Medulla oblongata (tissue), 1 donor: ENCODE results near the gene COX7B.
"Not testable (repeated sequence)": the region's sequence is repeated elsewhere in the genome, so short reads cannot be mapped to it uniquely, and the experiment has no call there.

Experiments
- DNase-seq: peaks from one replicate; pipeline ENCODE4 v3.0.0-alpha.2; 2015; ENCODE audit errors: extremely low spot score

COX7B gene

GRCh38 chrX:77899081-77899828 lies at the start of gene COX7B:
COX7B (plus strand) TSS chrX:77899468; CDS start chrX:77899554, 86 bp downstream.
- peak; percentile 98 for DNase-seq

GRCh38 chrX:77875372-77875771 lies 23.9 kb upstream of the COX7B start:
- DNase-seq, result no peak

- not testable (repeated sequence) for DNase-seq
Measured at GRCh38 chrX:77881418-77881817, 17.9 kb upstream of the COX7B start.

GRCh38 chrX:77892887-77893286 lies 6.4 kb upstream of the COX7B start:
- no peak for DNase-seq

DNA sequence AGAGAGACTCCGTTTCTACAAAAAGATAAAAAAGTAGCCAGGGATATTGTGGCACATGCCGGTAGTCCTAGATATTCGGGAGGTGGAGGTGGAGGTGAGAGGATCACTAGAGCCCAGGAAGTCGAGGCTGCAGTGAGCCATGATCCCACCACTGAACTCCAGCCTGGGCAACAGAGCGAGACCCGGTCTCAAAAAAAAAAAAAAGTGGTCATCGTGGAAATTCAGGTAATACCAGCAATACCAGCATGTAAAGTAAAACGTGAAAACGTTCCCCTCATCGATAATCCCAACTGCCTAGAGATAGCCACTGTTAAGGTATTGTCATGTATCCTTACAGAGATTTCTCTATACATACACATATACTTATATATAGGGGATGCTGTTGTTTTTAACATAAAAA lies 5.6 kb upstream of the COX7B start:
- DNase-seq, result no peak

DNA sequence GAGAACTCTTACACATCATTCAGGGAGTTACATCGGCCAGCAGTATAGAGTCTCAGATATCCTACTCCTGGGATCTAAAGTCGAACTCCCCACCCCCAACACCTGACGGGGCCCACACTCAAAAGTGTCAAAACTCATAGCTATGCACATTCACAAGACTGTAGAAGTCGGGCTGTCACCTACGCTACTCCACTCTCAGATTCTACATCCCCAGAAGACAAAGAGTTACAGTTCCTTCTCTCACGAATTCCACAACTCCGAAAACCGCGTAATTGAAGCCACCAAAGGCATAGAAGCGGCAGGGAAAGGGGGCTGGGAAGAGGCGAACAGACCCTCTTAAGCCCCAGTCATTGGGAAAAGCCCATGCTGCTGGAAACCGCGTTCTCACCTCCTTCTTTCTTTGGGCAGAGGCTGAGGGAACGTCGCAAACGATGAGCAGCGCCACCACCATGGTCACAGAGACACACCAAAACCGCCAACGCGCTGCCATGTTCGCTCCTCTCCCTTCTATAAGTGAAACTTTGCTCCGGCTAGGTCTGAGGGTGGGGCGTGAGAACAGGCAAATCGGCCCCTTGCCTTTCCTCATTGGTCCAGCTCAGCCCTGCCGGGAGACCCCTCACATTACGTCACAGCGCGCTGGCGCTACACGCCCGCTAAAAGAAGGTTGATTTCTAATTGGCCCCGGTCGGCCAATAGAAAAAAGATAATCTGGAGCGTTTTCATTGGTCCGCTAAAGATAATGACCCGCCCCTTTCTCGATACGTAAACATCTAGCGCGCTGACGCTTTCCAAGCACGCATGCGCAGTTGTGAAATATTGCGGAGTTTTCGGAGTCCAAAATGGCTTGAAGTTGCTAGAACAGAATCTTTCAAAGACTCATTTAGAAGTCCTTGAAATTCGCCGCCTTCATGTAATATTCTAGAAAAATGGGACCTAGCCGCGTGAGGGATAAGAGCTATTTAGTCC lies 4.1 kb upstream of the COX7B start, which contains the start of gene MAGT1:
Gene MAGT1 (minus strand): TSS at position 515 of the 966 bp plus-strand sequence. CDS start 25 bp downstream, at position 490.
- peak; percentile 97 for DNase-seq

DNA sequence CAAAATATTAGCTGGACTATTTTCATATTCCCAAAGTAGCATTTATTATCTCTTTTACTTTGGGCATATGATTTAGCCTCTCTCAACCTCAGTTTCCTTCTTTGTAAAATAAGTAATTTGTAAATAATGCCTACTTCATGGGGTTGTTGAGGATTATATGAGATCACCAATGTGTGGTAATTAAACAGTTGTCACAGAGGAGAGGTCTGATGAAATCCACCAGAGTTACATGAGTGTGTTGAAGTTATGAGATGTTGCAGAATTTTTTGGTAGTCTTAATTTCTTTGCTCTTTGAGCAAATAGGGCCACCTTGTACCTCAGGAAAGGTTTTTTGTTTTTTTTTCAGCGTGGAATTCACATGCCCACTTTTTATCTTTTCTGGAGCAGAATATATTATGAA lies 1.4 kb downstream of the COX7B start:
- no peak for DNase-seq

- DNase-seq, result no peak
Measured at GRCh38 chrX:77901506-77901905, 2.2 kb downstream of the COX7B start.

DNA sequence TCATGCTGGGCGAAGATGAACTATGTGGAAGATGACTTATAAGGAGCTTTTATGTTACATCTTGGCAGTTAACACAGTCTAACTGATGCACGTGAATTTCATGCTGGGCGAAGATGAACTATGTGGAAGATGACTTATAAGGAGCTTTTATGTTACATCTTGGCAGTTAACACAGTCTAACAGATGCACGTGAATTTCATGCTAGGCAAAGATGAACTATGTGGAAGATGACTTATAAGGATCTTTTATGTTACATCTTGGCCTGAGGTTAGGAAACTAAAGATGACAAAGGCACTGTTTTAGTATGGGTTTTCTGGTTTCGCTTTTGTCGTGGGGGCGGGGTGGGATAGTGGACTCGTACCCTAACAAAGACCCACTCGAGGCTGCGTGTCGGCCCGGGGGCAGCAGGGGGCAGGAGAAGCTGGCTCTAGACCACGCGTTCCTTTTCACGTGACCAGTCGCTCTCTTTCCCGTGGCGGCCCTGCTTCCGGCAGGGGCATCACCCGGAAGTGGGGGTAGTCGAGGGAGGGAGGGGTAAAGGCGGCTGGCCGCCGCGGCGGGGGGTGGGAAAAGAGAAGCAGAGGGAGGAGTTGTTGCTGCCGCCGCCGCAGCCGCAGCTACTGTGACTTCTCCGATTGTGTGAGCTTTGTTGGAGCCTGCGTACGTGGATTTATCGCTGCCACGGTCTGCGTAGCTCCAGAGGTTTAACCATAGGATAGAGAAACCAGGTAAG lies 11.0 kb downstream of the COX7B start, which contains the start of gene ATP7A:
Gene ATP7A (plus strand): TSS at position 586 of the 733 bp plus-strand sequence. CDS start 60,949 bp downstream, outside the sequence.
- DNase-seq, result peak; percentile 90

GRCh38 chrX:77917294-77917933 lies 18.1 kb downstream of the COX7B start:
- no peak for DNase-seq

DNA sequence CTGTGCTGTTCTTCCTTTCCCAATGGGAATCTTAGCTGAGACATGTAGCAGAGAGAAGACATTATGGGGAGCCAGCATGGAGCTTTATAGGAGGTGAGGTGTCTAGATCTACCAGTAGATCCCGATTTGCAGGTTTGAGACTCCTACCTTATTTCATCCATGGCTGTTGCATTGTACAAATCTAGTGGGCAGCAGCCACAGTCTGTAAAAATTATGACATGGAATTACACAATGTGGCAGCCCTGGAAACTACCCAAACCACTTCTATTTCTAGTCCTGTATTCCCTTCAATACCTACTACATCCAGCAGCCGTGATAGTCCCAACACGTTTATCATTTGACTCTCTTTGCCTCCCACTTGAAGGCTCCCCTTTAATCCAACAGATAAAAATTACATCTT lies 19.3 kb downstream of the COX7B start:
- no peak for DNase-seq

GRCh38 chrX:77919370-77919769 lies 20.1 kb downstream of the COX7B start:
- not testable (repeated sequence) for DNase-seq

GRCh38 chrX:77922787-77923186 lies 23.5 kb downstream of the COX7B start:
- no peak for DNase-seq

DNA sequence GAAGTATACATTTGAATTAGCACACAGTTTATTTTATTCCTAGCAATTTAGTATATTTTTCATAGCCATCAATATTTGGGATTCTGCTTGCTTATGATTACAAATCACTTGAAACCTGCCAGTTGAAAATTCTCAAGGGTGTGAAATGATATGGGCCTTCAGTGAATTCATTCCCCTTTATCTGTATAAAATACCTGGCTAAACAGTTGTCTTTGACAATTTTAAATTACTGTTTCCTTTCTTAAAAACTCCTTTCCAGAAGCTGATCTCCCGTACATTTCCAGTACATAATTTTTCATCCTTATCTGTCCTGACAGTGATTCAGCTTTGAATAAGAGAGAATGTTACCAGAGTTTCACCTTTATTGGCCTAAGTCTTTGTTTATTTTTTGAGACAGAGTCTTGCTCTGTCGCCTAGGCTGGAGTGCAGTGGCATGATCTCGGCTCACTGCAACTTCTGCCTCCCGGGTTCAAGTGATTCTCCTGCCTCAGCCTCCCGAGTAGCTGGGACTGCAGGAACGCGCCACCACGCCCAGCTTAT lies 25.1 kb downstream of the COX7B start:
- no peak for DNase-seq

GRCh38 chrX:77925764-77926163 lies 26.5 kb downstream of the COX7B start:
- no peak for DNase-seq

- DNase-seq, result no peak
Measured at GRCh38 chrX:77930581-77930980, 31.3 kb downstream of the COX7B start.

GRCh38 chrX:77935886-77936285 lies 36.6 kb downstream of the COX7B start:
- no peak for DNase-seq

DNA sequence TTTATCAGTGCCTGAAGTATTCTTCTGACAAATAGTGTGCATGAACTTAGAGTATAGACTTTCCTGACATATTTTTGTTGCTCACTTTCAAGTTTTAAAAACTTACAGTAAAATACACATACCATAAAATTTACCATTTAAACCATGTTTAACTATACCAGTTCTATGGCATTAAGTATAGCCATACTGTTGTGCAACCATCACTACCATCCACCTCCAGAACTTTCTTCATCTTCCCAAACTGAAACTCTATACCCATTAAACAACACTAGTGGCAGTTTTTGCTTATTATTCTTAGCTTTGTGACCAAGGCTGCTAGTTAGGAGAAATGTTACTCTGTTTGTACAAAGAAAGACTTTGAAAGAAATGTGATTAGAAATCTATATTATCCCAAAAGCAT lies 37.0 kb downstream of the COX7B start:
- no peak for DNase-seq

GRCh38 chrX:77937291-77937690 lies 38.0 kb downstream of the COX7B start:
- no peak for DNase-seq

GRCh38 chrX:77938083-77938680 lies 38.9 kb downstream of the COX7B start:
- DNase-seq, result no peak
